Spleen (tissue), 11 donors: ENCODE results near the gene DTD1. TPM values are rescaled to one million over a fixed set of nuclear protein-coding genes. Genes with fewer than 3 reads are reported as not detected.
A peak's percentile ranks its signal among the peaks of the same experiment; 100 is the strongest.

Experiments used
- DNase-seq: peaks from one replicate; pipeline ENCODE4 v3.0.0-alpha.2; 2020
- H3K27ac ChIP-seq, 8 donors: fragments of 200-600 bp; sonication (generic) in 7 of 8; 1 replicate in 4 of 8; 2 replicates in 4 of 8; pipeline versions ENCODE4 v1.5.0 to v1.8.0; 2016 to 2021; ENCODE audit warnings: inconsistent platforms in 4 of 8, mild to moderate bottlenecking in 4 of 8, moderate library complexity in 1 of 8
- H3K27me3 ChIP-seq, 7 donors: fragments of 200-600 bp; sonication (generic) in 6 of 7; replicated peaks in 1 of 7; 1 replicate in 4 of 7; 2 replicates in 3 of 7; pipeline versions ENCODE4 v1.5.0 to v1.8.0; 2016 to 2021; ENCODE audit warnings: inconsistent platforms in 3 of 7, mild to moderate bottlenecking in 1 of 7
- H3K36me3 ChIP-seq, 6 donors: fragments of 200-600 bp; sonication (generic) in 5 of 6; 1 replicate in 4 of 6; 2 replicates in 2 of 6; pipeline versions ENCODE4 v1.5.0 to v1.8.0; 2016 to 2021; ENCODE audit warnings: inconsistent platforms in 2 of 6
- H3K4me1 ChIP-seq, 6 donors: fragments of 200-600 bp; sonication (generic) in 5 of 6; 1 replicate in 3 of 6; 2 replicates in 3 of 6; pipeline versions ENCODE4 v1.5.0 to v1.8.0; 2016 to 2021; ENCODE audit warnings: inconsistent platforms in 3 of 6
- H3K4me3 ChIP-seq, 8 donors: fragments of 200-600 bp; sonication (generic) in 7 of 8; 1 replicate in 4 of 8; 2 replicates in 4 of 8; pipeline versions ENCODE4 v1.5.0 to v1.8.0; 2016 to 2021; ENCODE audit warnings: inconsistent platforms in 4 of 8, mild to moderate bottlenecking in 4 of 8, moderate library complexity in 2 of 8
- H3K9me3 ChIP-seq, 8 donors: fragments of 200-600 bp; sonication (generic) in 7 of 8; 1 replicate in 4 of 8; 2 replicates in 4 of 8; pipeline versions ENCODE4 v1.5.0 to v1.8.0; 2016 to 2021; ENCODE audit warnings: inconsistent platforms in 4 of 8
- CTCF ChIP-seq, 11 experiments: fragments of 200-600 bp in 7 of 11; fragments of 450-650 bp in 4 of 11; sonication (generic) in 4 of 11; IDR thresholded peaks in 8 of 11; conservative IDR thresholded peaks in 3 of 11; 1 replicate in 7 of 11; 2 replicates in 4 of 11; pipeline versions ENCODE4 v1.4.0 to v1.8.0; 2016 to 2021; ENCODE audit warnings: antibody characterized with exemption in 11 of 11, inconsistent platforms in 4 of 11, mild to moderate bottlenecking in 1 of 11
- POLR2A ChIP-seq, 3 donors: fragments of 450-650 bp; IDR thresholded peaks; one replicate each; pipeline ENCODE4 v1.5.1; 2017; ENCODE audit warnings: antibody characterized with exemption in 3 of 3, mild to moderate bottlenecking in 1 of 3
- POLR2AphosphoS5 ChIP-seq, 3 donors: sonication (generic); formaldehyde crosslinking; IDR thresholded peaks; one replicate each; pipeline ENCODE4 v1.5.1; 2017; ENCODE audit warnings: antibody characterized with exemption in 3 of 3
- WGBS, 5 donors: extraction: QIAGEN DNeasy Blood & Tissue Kit in 3 of 5; methylation state at CpG; one replicate each; pipeline versions ENCODE4 v1.1.5 to v1.1.7; 2013 to 2018; 5-methylcytosine and 5-hydroxymethylcytosine counted together
- intact Hi-C: fragments of 100-400 bp; cut with DNase I; formaldehyde crosslinking; loops from one replicate; pipeline ENCODE4 v1.15.0; 2023; ENCODE audit warnings: low total_unique reads
- polyA plus RNA-seq, 3 donors: library from polyadenylated mRNA; stranded (reverse); fragments of 200-250 nt; gene quantifications; one replicate each; pipeline ENCODE4 v1.2.1, GENCODE V29; 2013
- total RNA-seq, 7 donors: library from RNA; depleted of rRNA in 3 of 7; stranded (reverse); fragments of >200 nt in 3 of 7; fragmentation: NEBNext Ultra II Directional in 4 of 7; extraction: Animal tissue kit (Norgen Biotek cat#: 25700) in 4 of 7; gene quantifications; one replicate each; pipeline versions ENCODE4 v1.1.0 to v1.2.1, GENCODE V29; 2016 to 2021
- donor health status: healthy with polysubstance abuse.
- donor health status: DM: no; HTN: no; CAD: no; lungs with moderate emphysema.
- donor health status: DM: no; HTN: no; CAD: no.
- donor health status: Bipolar disorder and iron deficiency.
- donor health status: healthy.
- donor health status: DM: no; HTN: no; CAD: no.
- donor health status: DM: yes; HTN: yes; CAD: no.

The DTD1 gene
- total and polyA plus RNA-seq, 10 donors, result 17.4 to 29.7 (median 23.3) TPM

GRCh38 chr20:18678549-18679419 lies 90.9 kb downstream of the DTD1 start:
- 49 to 68% (median 63%) methylated on average over 10 of the region's 10 CpGs for WGBS, 5 donors
- intact Hi-C loops, result no loop called here
- no peak for DNase-seq

DNA sequence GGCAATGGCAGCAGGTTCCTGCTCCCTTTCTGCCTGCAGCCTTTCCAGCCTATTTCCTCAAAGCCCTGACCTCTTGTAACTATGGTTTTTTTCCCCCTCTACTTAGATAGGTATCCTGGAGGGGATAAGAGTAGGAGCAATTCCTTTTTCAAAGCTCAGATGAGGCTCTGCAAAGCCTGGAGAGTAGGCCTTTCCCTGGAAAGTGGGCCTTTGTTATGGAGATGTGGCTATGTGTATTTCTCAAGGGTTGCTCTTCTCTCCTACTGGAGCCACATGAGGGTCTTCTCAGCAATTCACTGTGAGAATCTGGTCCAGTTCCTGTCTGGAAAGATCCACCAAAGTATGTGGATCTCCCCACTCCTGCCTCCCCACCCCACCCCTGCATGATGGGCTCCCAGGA lies 96.0 kb downstream of the DTD1 start:
- no peak for TF ChIP-seq CTCF (IDR thresholded peaks at IDR 0.05 in 8 of 11, conservative IDR thresholded peaks at IDR 0.05 in 3 of 11)
- TF ChIP-seq POLR2A (IDR thresholded peaks at IDR 0.05), result no peak
- TF ChIP-seq POLR2AphosphoS5 (IDR thresholded peaks at IDR 0.05), result no peak
- intact Hi-C loops, result no loop called here

More at GRCh38 chr20:18678549-18679419, 90.9 kb downstream of the DTD1 start:
- no peak overlapping the region for H3K4me3 ChIP-seq
- H3K9me3 ChIP-seq, result no peaks in the 10 kb centered on the region
- H3K36me3 ChIP-seq, result peaks cover 0 to 6% (median 0%) of the 10 kb centered on the region in 6 donors
- peaks cover 0 to 16% (median 7%) of the 10 kb centered on the region in 6 donors for H3K4me1 ChIP-seq
- TF ChIP-seq POLR2AphosphoS5 (IDR thresholded peaks at IDR 0.05), result no peak
- TF ChIP-seq CTCF (IDR thresholded peaks at IDR 0.05 in 8 of 11, conservative IDR thresholded peaks at IDR 0.05 in 3 of 11), result no peak
- no peak for TF ChIP-seq POLR2A (IDR thresholded peaks at IDR 0.05)
- H3K27ac ChIP-seq, result peak overlapping the region in 3 of 8 donors; percentile 32 to 72 (median 58)
- no peaks in the 10 kb centered on the region for H3K27me3 ChIP-seq

DNA sequence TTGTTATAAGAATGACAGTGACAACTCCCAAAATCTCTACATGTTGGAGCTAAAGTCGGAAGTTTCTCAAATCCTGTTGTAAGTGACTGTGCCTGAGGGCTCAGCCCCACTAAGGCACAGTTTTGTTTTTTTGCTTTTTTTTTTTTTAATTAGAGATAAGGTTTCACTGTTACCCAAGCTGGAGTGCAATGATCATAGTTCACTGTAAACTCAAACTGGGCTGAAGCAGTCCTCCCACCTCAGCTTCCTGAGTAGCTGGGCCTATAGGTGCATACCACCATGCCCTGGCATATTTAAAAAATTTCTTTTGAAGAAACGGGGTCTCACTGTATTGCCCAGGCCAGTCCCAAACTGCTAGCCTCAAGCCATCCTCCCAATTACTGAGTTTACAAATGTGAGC lies 96.9 kb downstream of the DTD1 start:
- WGBS, 5 donors, result 89 to 98% (median 96%) methylated on average over 2 of the region's 2 CpGs
- H3K27me3 ChIP-seq, result no peaks in the 10 kb centered on the region
- H3K4me3 ChIP-seq, result no peak overlapping the region
- TF ChIP-seq CTCF (IDR thresholded peaks at IDR 0.05 in 8 of 11, conservative IDR thresholded peaks at IDR 0.05 in 3 of 11) (no peak), POLR2A (IDR thresholded peaks at IDR 0.05) (no peak), POLR2AphosphoS5 (IDR thresholded peaks at IDR 0.05) (no peak)
- no peaks in the 10 kb centered on the region for H3K4me1 ChIP-seq
- H3K27ac ChIP-seq, result no peak overlapping the region
- no peaks in the 10 kb centered on the region for H3K36me3 ChIP-seq
- no peaks in the 10 kb centered on the region for H3K9me3 ChIP-seq
- intact Hi-C loops, result no loop called here
- no peak for DNase-seq

More for the DNA sequence above, 96.0 kb downstream of the DTD1 start:
- H3K27ac ChIP-seq, result no peak overlapping the region
- H3K36me3 ChIP-seq, result no peaks in the 10 kb centered on the region
- H3K27me3 ChIP-seq, result no peaks in the 10 kb centered on the region
- DNase-seq, result no peak
- H3K4me3 ChIP-seq, result no peak overlapping the region
- H3K4me1 ChIP-seq, result peaks cover 0 to 5% (median 1%) of the 10 kb centered on the region in 6 donors
- no peaks in the 10 kb centered on the region for H3K9me3 ChIP-seq

DNA sequence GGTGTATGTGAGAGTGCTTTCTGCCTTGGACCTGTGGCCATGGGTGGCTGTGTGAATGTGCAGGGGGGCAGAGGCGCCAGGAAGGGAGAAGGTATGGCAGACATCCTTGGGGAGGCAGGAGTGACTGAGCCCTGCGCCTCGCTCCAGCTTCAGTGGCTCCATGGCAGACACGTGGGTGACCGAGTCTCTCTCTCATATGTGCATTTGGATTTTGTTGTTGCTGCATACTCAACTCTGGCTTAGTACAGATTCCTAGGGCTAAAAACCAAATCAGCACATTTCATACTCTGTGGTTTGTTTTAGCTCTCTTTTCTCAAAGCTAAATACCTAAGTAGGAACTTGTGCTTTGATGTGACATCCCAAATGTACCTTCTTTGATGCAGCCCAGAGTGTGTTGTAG lies 97.6 kb downstream of the DTD1 start:
- Histone ChIP-seq H3K27ac (no peak overlapping the region), H3K27me3 (no peaks in the 10 kb centered on the region)
- no peak for TF ChIP-seq CTCF (IDR thresholded peaks at IDR 0.05 in 8 of 11, conservative IDR thresholded peaks at IDR 0.05 in 3 of 11)
- no peak for TF ChIP-seq POLR2AphosphoS5 (IDR thresholded peaks at IDR 0.05)
- no peak for TF ChIP-seq POLR2A (IDR thresholded peaks at IDR 0.05)

More for the DNA sequence above, 97.6 kb downstream of the DTD1 start:
- Histone ChIP-seq H3K4me3 (no peak overlapping the region), H3K36me3 (no peaks in the 10 kb centered on the region), H3K9me3 (no peaks in the 10 kb centered on the region), H3K4me1 (no peaks in the 10 kb centered on the region)
- WGBS, 5 donors, result 95 to 99% (median 97%) methylated on average over 5 of the region's 5 CpGs
- intact Hi-C loops, result no loop called here
- no peak for DNase-seq
